ENCODE results near the gene STK32B. TPM values are rescaled to one million over a fixed set of nuclear protein-coding genes. Genes with fewer than 3 reads are reported as not detected.

Gene STK32B
- total and polyA plus RNA-seq, 2 donors (not counting 1 experiment from before 2014, with no cell fraction given) = 0.22 to 0.30 TPM

DNA sequence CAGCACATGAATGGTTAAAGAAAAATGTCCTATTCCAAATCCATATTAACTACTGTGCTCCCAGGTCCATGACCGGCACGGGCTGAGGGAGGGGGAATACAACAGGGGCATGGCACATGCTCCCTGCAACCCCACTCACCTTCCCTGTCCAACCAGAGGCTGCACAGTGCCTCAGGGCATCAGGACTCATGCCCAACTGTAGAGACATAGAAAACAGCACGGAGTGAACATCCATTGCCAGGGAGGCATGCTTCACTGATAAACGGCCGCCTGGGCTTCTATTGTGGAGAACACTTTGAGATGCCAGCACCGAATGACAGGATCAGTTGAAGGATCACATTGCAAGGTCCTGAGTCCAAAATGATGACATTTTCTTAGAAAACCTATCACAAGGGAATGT lies 140.6 kb downstream of the STK32B start:
- no peaks in the 10 kb centered on the region for H3K27me3 Mint-ChIP-seq
- TF ChIP-seq, protein P1, sequence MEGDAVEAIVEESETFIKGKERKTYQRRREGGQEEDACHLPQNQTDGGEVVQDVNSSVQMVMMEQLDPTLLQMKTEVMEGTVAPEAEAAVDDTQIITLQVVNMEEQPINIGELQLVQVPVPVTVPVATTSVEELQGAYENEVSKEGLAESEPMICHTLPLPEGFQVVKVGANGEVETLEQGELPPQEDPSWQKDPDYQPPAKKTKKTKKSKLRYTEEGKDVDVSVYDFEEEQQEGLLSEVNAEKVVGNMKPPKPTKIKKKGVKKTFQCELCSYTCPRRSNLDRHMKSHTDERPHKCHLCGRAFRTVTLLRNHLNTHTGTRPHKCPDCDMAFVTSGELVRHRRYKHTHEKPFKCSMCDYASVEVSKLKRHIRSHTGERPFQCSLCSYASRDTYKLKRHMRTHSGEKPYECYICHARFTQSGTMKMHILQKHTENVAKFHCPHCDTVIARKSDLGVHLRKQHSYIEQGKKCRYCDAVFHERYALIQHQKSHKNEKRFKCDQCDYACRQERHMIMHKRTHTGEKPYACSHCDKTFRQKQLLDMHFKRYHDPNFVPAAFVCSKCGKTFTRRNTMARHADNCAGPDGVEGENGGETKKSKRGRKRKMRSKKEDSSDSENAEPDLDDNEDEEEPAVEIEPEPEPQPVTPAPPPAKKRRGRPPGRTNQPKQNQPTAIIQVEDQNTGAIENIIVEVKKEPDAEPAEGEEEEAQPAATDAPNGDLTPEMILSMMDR (IDR thresholded peaks at IDR 0.05) = no peak
- no peak for TF ChIP-seq EZH2 (IDR thresholded peaks at IDR 0.05; ENCODE audit: borderline replicate concordance, insufficient read depth, low read depth, low read length, poor library complexity, severe bottlenecking)
- no peaks in the 10 kb centered on the region for H3K27me3 ChIP-seq (replicated peaks in 1 of 4; ENCODE audit: control extremely low read depth in 1 of 4, control insufficient read depth in 3 of 4, insufficient read depth in 4 of 4, low read length in 3 of 4)

DNA sequence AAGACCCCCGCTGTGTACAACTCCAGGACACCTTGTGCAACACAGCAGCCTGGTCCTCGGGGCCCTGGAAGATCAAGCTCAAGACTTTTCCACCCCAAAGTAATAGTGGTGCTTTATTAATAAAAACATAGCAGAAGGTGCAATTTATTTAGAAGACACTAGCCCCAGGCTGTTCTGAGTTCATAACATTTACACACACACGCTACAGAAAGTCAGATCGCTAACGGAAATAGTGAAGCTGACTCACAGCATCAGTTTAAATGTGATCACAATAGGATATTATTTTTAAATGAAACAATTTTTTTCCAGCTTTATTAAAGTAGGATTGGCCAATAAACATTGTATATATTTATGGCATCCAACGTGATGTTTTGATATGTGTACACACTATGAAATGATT lies 141.0 kb downstream of the STK32B start:
- H3K9me3 Mint-ChIP-seq (ENCODE audit: insufficient read depth) = no peaks in the 10 kb centered on the region
- TF ChIP-seq, protein P1 (IDR thresholded peaks at IDR 0.05) = no peak
- no peak for TF ChIP-seq EZH2 (IDR thresholded peaks at IDR 0.05; ENCODE audit: borderline replicate concordance, insufficient read depth, low read depth, low read length, poor library complexity, severe bottlenecking)
- Histone ChIP-seq H3K27me3 (replicated peaks in 1 of 4; ENCODE audit: control extremely low read depth in 1 of 4, control insufficient read depth in 3 of 4, insufficient read depth in 4 of 4, low read length in 3 of 4) (no peaks in the 10 kb centered on the region), H3K79me2 (ENCODE audit: control insufficient read depth, insufficient read depth, low read length) (no peaks in the 10 kb centered on the region), H3K4me3 (ENCODE audit: control extremely low read depth in 1 of 5, extremely low read depth in 1 of 5, insufficient read depth in 1 of 5, low read depth in 2 of 5, low read length in 4 of 5) (no peak overlapping the region), H4K20me1 (ENCODE audit: control insufficient read depth, insufficient read depth, low read length, poor library complexity, severe bottlenecking) (no peaks in the 10 kb centered on the region), H3K36me3 (replicated peaks in 1 of 2; ENCODE audit: control extremely low read depth in 1 of 2, control insufficient read depth in 1 of 2, extremely low read depth in 1 of 2, insufficient read depth in 2 of 2, low read length in 1 of 2) (no peaks in the 10 kb centered on the region), H3K27ac (ENCODE audit: low read length in 2 of 2) (no peak overlapping the region), H3K9me3 (ENCODE audit: control extremely low read depth in 1 of 3, control insufficient read depth in 2 of 3, insufficient read depth in 1 of 3, low read length in 2 of 3) (no peaks in the 10 kb centered on the region), H3K4me2 (replicated peaks; ENCODE audit: low read depth, low read length, poor library complexity, severe bottlenecking) (no peak overlapping the region), H3K9ac (ENCODE audit: low read length) (no peak overlapping the region), H3K4me1 (ENCODE audit: control insufficient read depth in 2 of 2, insufficient read depth in 2 of 2, low read length in 2 of 2) (no peaks in the 10 kb centered on the region), H2AFZ (ENCODE audit: insufficient read depth, low read depth, low read length, poor library complexity, severe bottlenecking) (no peak overlapping the region)
- no peak overlapping the region for H3K27ac Mint-ChIP-seq
- H3K27me3 Mint-ChIP-seq = no peaks in the 10 kb centered on the region
- ChIA-PET CTCF (no interaction called here), POLR2A (no interaction called here)
- WGBS (ENCODE audit: insufficient coverage) = no CpG with 5 or more reads among the region's 6 CpGs
- peaks cover 1% of the 10 kb centered on the region for H3K4me1 Mint-ChIP-seq
- DNase-seq = no peak
- no peak for ATAC-seq (ENCODE audit: low read depth)
- H3K4me3 Mint-ChIP-seq = no peak overlapping the region
- intact Hi-C loops (cut with micrococcal nuclease) = no loop called here

More for the DNA sequence above, 140.6 kb downstream of the STK32B start:
- no peak overlapping the region for H3K4me2 ChIP-seq (replicated peaks; ENCODE audit: low read depth, low read length, poor library complexity, severe bottlenecking)
- Mint-ChIP-seq H3K4me1 (peaks cover 6% of the 10 kb centered on the region), H3K27ac (no peak overlapping the region), H3K4me3 (no peak overlapping the region), H3K9me3 (ENCODE audit: insufficient read depth) (no peaks in the 10 kb centered on the region)
- DNase-seq (no peak), ATAC-seq (ENCODE audit: low read depth) (no peak)
- no peak overlapping the region for H3K4me3 ChIP-seq (ENCODE audit: control extremely low read depth in 1 of 5, extremely low read depth in 1 of 5, insufficient read depth in 1 of 5, low read depth in 2 of 5, low read length in 4 of 5)
- H3K9me3 ChIP-seq (ENCODE audit: control extremely low read depth in 1 of 3, control insufficient read depth in 2 of 3, insufficient read depth in 1 of 3, low read length in 2 of 3) = no peaks in the 10 kb centered on the region
- no peak overlapping the region for H3K27ac ChIP-seq (ENCODE audit: low read length in 2 of 2)
- H3K4me1 ChIP-seq (ENCODE audit: control insufficient read depth in 2 of 2, insufficient read depth in 2 of 2, low read length in 2 of 2) = peaks cover 0 to 3% of the 10 kb centered on the region in 2 donors
- intact Hi-C loops (cut with micrococcal nuclease) = no loop called here
- no peak overlapping the region for H2AFZ ChIP-seq (ENCODE audit: insufficient read depth, low read depth, low read length, poor library complexity, severe bottlenecking)
- H3K9ac ChIP-seq (ENCODE audit: low read length) = no peak overlapping the region
- no peaks in the 10 kb centered on the region for H4K20me1 ChIP-seq (ENCODE audit: control insufficient read depth, insufficient read depth, low read length, poor library complexity, severe bottlenecking)
- no peaks in the 10 kb centered on the region for H3K79me2 ChIP-seq (ENCODE audit: control insufficient read depth, insufficient read depth, low read length)
- WGBS (ENCODE audit: insufficient coverage) = 91% methylated on average over 5 of the region's 6 CpGs
- no peaks in the 10 kb centered on the region for H3K36me3 ChIP-seq (replicated peaks in 1 of 2; ENCODE audit: control extremely low read depth in 1 of 2, control insufficient read depth in 1 of 2, extremely low read depth in 1 of 2, insufficient read depth in 2 of 2, low read length in 1 of 2)
- ChIA-PET CTCF (no interaction called here), POLR2A (no interaction called here)
